Effector memory CD8-positive, alpha-beta T cell (primary cell): ENCODE results near the gene ADIPOR1.
A peak's percentile ranks its signal among the peaks of the same experiment; 100 is the strongest.

Source experiments
- ATAC-seq: fragments of 150-1000 bp; cut with Tn5 transposase; replicated peaks from 2 replicates; pipeline ENCODE4 v1.10.0; 2021; ENCODE audit warnings: mild to moderate bottlenecking, moderate library complexity
- DNase-seq, 3 experiments: peaks; one replicate each; pipeline ENCODE4 v3.0.0; 2021
- H3K27ac Mint-ChIP-seq, 2 donors: one replicate each; pipeline ENCODE4 v1.8.0; 2022; ENCODE audit warnings: mild to moderate bottlenecking in 2 of 2, mixed read lengths in 2 of 2, moderate library complexity in 2 of 2
- H3K27me3 Mint-ChIP-seq, 2 donors: one replicate each; pipeline ENCODE4 v1.8.0; 2022; ENCODE audit warnings: mixed read lengths in 2 of 2
- H3K36me3 Mint-ChIP-seq: one replicate; pipeline ENCODE4 v1.8.0; 2022; ENCODE audit warnings: mild to moderate bottlenecking, moderate library complexity, mixed read lengths; ENCODE audit not compliant: insufficient read depth
- H3K4me1 Mint-ChIP-seq, 2 donors: one replicate each; pipeline ENCODE4 v1.8.0; 2022; ENCODE audit warnings: low read depth in 2 of 2, mixed read lengths in 2 of 2
- H3K4me3 Mint-ChIP-seq, 2 donors: one replicate each; pipeline ENCODE4 v1.8.0; 2022; ENCODE audit warnings: mild to moderate bottlenecking in 2 of 2, mixed read lengths in 2 of 2, moderate library complexity in 2 of 2
- H3K9me3 Mint-ChIP-seq, 2 donors: one replicate each; pipeline ENCODE4 v1.8.0; 2022; ENCODE audit warnings: mixed read lengths in 2 of 2

Gene ADIPOR1

GRCh38 chr1:202964791-202965410 is 6.8 kb upstream of the ADIPOR1 start:
- Mint-ChIP-seq H3K4me3 (no peak overlapping the region), H3K9me3 (no peaks in the 10 kb centered on the region), H3K4me1 (peaks cover 11 to 20% of the 10 kb centered on the region in 2 donors), H3K27ac (peak overlapping the region; percentile 65 to 84), H3K36me3 (peaks cover 12% of the 10 kb centered on the region), H3K27me3 (no peaks in the 10 kb centered on the region)
- no peak for ATAC-seq
- DNase-seq, result no peak

GRCh38 chr1:202961220-202961880 is 3.2 kb upstream of the ADIPOR1 start:
- Mint-ChIP-seq H3K9me3 (no peaks in the 10 kb centered on the region), H3K4me1 (peaks cover 16 to 17% of the 10 kb centered on the region in 2 donors), H3K36me3 (peaks cover 10% of the 10 kb centered on the region), H3K4me3 (no peak overlapping the region), H3K27me3 (no peaks in the 10 kb centered on the region), H3K27ac (peak overlapping the region in 1 of 2 donors; percentile 56)
- no peak for DNase-seq
- no peak for ATAC-seq

GRCh38 chr1:202959276-202959620 is 1.1 kb upstream of the ADIPOR1 start:
- Mint-ChIP-seq H3K27me3 (no peaks in the 10 kb centered on the region), H3K4me3 (peak overlapping the region; percentile 84 to 86), H3K27ac (peak overlapping the region in 1 of 2 donors; percentile 88), H3K9me3 (no peaks in the 10 kb centered on the region), H3K4me1 (peaks cover 12 to 32% of the 10 kb centered on the region in 2 donors), H3K36me3 (peaks cover 7% of the 10 kb centered on the region)
- ATAC-seq (no peak), DNase-seq (no peak)

- DNase-seq, result peak in 2 of 3 experiments; percentile 21 to 26
- Mint-ChIP-seq H3K4me1 (peaks cover 16 to 37% of the 10 kb centered on the region in 2 donors), H3K4me3 (peak overlapping the region; percentile 84 to 86), H3K36me3 (peaks cover 5% of the 10 kb centered on the region), H3K9me3 (no peaks in the 10 kb centered on the region), H3K27me3 (no peaks in the 10 kb centered on the region), H3K27ac (peak overlapping the region; percentile 88 to 95)
- ATAC-seq, result peak; percentile 33
Measured at GRCh38 chr1:202958544-202959275, 598 bp upstream of the ADIPOR1 start.

GRCh38 chr1:202956969-202957368 is 1.1 kb downstream of the ADIPOR1 start:
- peak overlapping the region; percentile 88 to 95 for H3K27ac Mint-ChIP-seq
- DNase-seq, result no peak
- ATAC-seq, result no peak
- H3K9me3 Mint-ChIP-seq, result no peaks in the 10 kb centered on the region
- no peaks in the 10 kb centered on the region for H3K27me3 Mint-ChIP-seq
- peaks cover 24 to 46% of the 10 kb centered on the region in 2 donors for H3K4me1 Mint-ChIP-seq
- H3K4me3 Mint-ChIP-seq, result peak overlapping the region; percentile 84 to 86
- H3K36me3 Mint-ChIP-seq, result peaks cover 5% of the 10 kb centered on the region

GRCh38 chr1:202954057-202954745 is 3.9 kb downstream of the ADIPOR1 start:
- Mint-ChIP-seq H3K9me3 (no peaks in the 10 kb centered on the region), H3K4me3 (no peak overlapping the region), H3K4me1 (peaks cover 24 to 52% of the 10 kb centered on the region in 2 donors), H3K27ac (peak overlapping the region in 1 of 2 donors; percentile 7), H3K27me3 (no peaks in the 10 kb centered on the region), H3K36me3 (peaks cover 16% of the 10 kb centered on the region)
- ATAC-seq (no peak), DNase-seq (no peak)

GRCh38 chr1:202953392-202953791 is 4.7 kb downstream of the ADIPOR1 start:
- Mint-ChIP-seq H3K9me3 (no peaks in the 10 kb centered on the region), H3K4me1 (peaks cover 19 to 46% of the 10 kb centered on the region in 2 donors), H3K27ac (peak overlapping the region in 1 of 2 donors; percentile 77)

GRCh38 chr1:202952818-202953217 is 5.3 kb downstream of the ADIPOR1 start:
- ATAC-seq, result peak; percentile 24
- peak overlapping the region; percentile 44 to 77 for H3K27ac Mint-ChIP-seq

More at GRCh38 chr1:202953392-202953791, 4.7 kb downstream of the ADIPOR1 start:
- ATAC-seq, result no peak
- Mint-ChIP-seq H3K4me3 (no peak overlapping the region), H3K27me3 (no peaks in the 10 kb centered on the region), H3K36me3 (peaks cover 24% of the 10 kb centered on the region)
- no peak for DNase-seq

GRCh38 chr1:202952099-202952498 is 6.0 kb downstream of the ADIPOR1 start:
- DNase-seq, result no peak
- Mint-ChIP-seq H3K9me3 (no peaks in the 10 kb centered on the region), H3K4me1 (peaks cover 18 to 40% of the 10 kb centered on the region in 2 donors), H3K36me3 (peaks cover 37% of the 10 kb centered on the region), H3K27me3 (no peaks in the 10 kb centered on the region), H3K4me3 (no peak overlapping the region), H3K27ac (peak overlapping the region; percentile 44 to 77)
- ATAC-seq, result no peak

More at GRCh38 chr1:202952818-202953217, 5.3 kb downstream of the ADIPOR1 start:
- DNase-seq, result no peak
- H3K9me3 Mint-ChIP-seq, result no peaks in the 10 kb centered on the region
- H3K27me3 Mint-ChIP-seq, result no peaks in the 10 kb centered on the region
- no peak overlapping the region for H3K4me3 Mint-ChIP-seq
- H3K36me3 Mint-ChIP-seq, result peaks cover 30% of the 10 kb centered on the region
- H3K4me1 Mint-ChIP-seq, result peaks cover 18 to 45% of the 10 kb centered on the region in 2 donors

GRCh38 chr1:202951437-202951836 is 6.7 kb downstream of the ADIPOR1 start:
- Mint-ChIP-seq H3K36me3 (peaks cover 44% of the 10 kb centered on the region), H3K4me1 (peaks cover 17 to 35% of the 10 kb centered on the region in 2 donors), H3K27me3 (no peaks in the 10 kb centered on the region), H3K27ac (peak overlapping the region; percentile 20 to 38), H3K9me3 (no peaks in the 10 kb centered on the region), H3K4me3 (no peak overlapping the region)
- no peak for DNase-seq
- ATAC-seq, result no peak

GRCh38 chr1:202945483-202945882 is 12.6 kb downstream of the ADIPOR1 start:
- Mint-ChIP-seq H3K27me3 (no peaks in the 10 kb centered on the region), H3K36me3 (peaks cover 89% of the 10 kb centered on the region), H3K27ac (no peak overlapping the region), H3K9me3 (no peaks in the 10 kb centered on the region), H3K4me3 (no peak overlapping the region), H3K4me1 (no peaks in the 10 kb centered on the region)
- no peak for DNase-seq
- no peak for ATAC-seq

GRCh38 chr1:202944438-202944921 is 13.6 kb downstream of the ADIPOR1 start:
- ATAC-seq (no peak), DNase-seq (no peak)
- no peaks in the 10 kb centered on the region for H3K27me3 Mint-ChIP-seq
- H3K36me3 Mint-ChIP-seq, result peaks cover 92% of the 10 kb centered on the region
- no peaks in the 10 kb centered on the region for H3K9me3 Mint-ChIP-seq
- H3K4me1 Mint-ChIP-seq, result no peaks in the 10 kb centered on the region
- no peak overlapping the region for H3K27ac Mint-ChIP-seq
- no peak overlapping the region for H3K4me3 Mint-ChIP-seq

- H3K36me3 Mint-ChIP-seq, result peaks cover 71% of the 10 kb centered on the region
- no peaks in the 10 kb centered on the region for H3K9me3 Mint-ChIP-seq
- peak overlapping the region in 1 of 2 donors; percentile 23 for H3K27ac Mint-ChIP-seq
- no peaks in the 10 kb centered on the region for H3K27me3 Mint-ChIP-seq
- DNase-seq (no peak), ATAC-seq (no peak)
- no peak overlapping the region for H3K4me3 Mint-ChIP-seq
- H3K4me1 Mint-ChIP-seq, result no peaks in the 10 kb centered on the region
Measured at GRCh38 chr1:202942426-202942825, 15.7 kb downstream of the ADIPOR1 start.
